Measurements from ENCODE around the gene GOLGA8A.
"Not testable (repeated sequence)": the region's sequence is repeated elsewhere in the genome, so short reads cannot be mapped to it uniquely, and the experiment has no call there.

GOLGA8A gene

GRCh38 chr15:34409511-34409910 lies 28.1 kb downstream of the GOLGA8A start:
- DNase-seq (ENCODE audit: low read depth in 2 of 2) = not testable (repeated sequence)

- not testable (repeated sequence) for DNase-seq (ENCODE audit: low read depth in 2 of 2)
These were observed 28.6 kb downstream of the GOLGA8A start for GRCh38 chr15:34408973-34409372.

- DNase-seq (ENCODE audit: low read depth in 2 of 2) = not testable (repeated sequence)
These were observed 33.7 kb downstream of the GOLGA8A start for GRCh38 chr15:34403899-34404298.

GRCh38 chr15:34403160-34403598 lies 34.4 kb downstream of the GOLGA8A start:
- DNase-seq (ENCODE audit: low read depth in 2 of 2) = not testable (repeated sequence)

- DNase-seq (ENCODE audit: low read depth in 2 of 2) = not testable (repeated sequence)
These were observed 39.9 kb downstream of the GOLGA8A start for GRCh38 chr15:34397637-34398259.

- not testable (repeated sequence) for DNase-seq (ENCODE audit: low read depth in 2 of 2)
These were observed 44.6 kb downstream of the GOLGA8A start for GRCh38 chr15:34392981-34393380.

GRCh38 chr15:34389594-34390086 lies 48.0 kb downstream of the GOLGA8A start:
- not testable (repeated sequence) for DNase-seq (ENCODE audit: low read depth in 2 of 2)

All from stimulated activated CD8-positive, alpha-beta memory T cell treated with anti-CD3 and anti-CD28 coated beads, Interleukin-2, amount 100 ng/mL, for 48 hours (primary cell).